NCI-H1436 treated with DMSO at 0.1 percent for 48 hours (cell line): ENCODE measurements around the gene CISTR.
"Not testable (repeated sequence)": the region's sequence is repeated elsewhere in the genome, so short reads cannot be mapped to it uniquely, and the experiment has no call there.

ENCODE experiments used
- DNase-seq: peaks from one replicate; lab custom pipeline; 2025; lab: John Stamatoyannopoulos, UW

CISTR gene

GRCh38 chr12:53751336-53752191, at the start of gene CISTR:
Gene CISTR (minus strand): TSS chr12:53751979.
- DNase-seq = no peak

DNA sequence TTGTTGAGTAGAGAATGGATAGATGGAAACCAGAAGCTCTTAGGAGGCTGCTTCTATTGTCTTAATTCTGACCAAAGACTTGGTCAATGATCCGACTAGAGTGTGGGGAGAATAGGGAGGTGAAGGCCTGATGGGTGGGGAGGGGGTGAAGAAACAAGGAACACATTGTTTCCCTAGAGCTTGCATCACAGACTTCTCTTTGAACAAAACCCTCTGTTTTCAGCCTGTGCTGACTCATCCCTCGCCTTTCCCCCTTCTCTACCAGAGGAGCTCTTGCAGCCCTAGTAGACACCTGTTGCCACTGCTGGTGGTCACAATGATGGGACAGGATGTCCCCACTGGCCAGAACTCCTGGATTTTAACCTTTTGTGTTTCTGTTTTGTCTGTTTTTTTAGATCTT, 46.8 kb upstream of the CISTR start:
- no peak for DNase-seq

GRCh38 chr12:53795927-53796326, 44.1 kb upstream of the CISTR start:
- no peak for DNase-seq

GRCh38 chr12:53793221-53793620, 41.4 kb upstream of the CISTR start:
- DNase-seq = no peak

- no peak for DNase-seq
Measured at GRCh38 chr12:53791735-53792326, 40.1 kb upstream of the CISTR start.

- DNase-seq = no peak
Measured at GRCh38 chr12:53789570-53789969, 37.8 kb upstream of the CISTR start.

DNA sequence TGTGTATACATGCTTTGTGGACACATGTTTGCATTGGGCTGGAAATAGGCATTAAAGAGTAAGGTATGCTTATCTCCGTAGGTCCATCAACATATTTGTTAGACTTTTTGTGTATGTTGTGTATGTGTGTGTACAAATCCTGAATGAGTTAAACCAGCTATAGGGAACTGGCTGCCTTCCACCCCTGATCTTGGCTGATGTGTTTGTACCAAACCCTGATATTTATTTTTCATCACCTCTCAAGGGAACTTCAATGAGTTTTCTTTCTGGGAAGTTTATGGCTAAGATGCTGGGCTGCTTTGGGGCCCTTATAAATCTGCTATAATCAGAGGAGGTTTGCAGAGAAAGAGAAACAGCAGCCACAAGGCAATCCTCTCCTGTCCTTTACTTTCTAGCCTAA, 37.1 kb upstream of the CISTR start:
- DNase-seq = no peak

DNA sequence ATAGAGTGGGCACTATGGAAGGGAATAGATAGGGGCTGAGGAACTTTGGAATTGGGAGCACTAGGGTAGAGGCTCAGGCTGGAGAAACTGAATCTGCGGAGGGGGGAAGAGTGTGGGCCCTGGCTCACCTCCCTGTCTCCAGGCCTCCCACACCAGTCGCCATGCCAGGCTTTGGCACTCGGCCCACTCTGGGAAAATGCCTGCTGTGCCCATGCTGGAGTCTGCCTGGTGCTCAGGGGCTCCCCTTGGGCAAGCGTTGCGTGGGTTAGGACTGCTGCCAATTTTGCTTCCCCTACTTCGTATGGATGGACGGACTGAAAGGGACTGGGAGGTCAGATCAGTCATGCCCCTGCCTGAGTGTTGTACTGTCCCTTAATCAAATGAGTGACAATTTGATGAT, 34.6 kb upstream of the CISTR start:
- DNase-seq = no peak

GRCh38 chr12:53785161-53785560, 33.4 kb upstream of the CISTR start:
- DNase-seq = no peak

- DNase-seq = no peak
Measured at GRCh38 chr12:53782093-53782703, 30.4 kb upstream of the CISTR start.

DNA sequence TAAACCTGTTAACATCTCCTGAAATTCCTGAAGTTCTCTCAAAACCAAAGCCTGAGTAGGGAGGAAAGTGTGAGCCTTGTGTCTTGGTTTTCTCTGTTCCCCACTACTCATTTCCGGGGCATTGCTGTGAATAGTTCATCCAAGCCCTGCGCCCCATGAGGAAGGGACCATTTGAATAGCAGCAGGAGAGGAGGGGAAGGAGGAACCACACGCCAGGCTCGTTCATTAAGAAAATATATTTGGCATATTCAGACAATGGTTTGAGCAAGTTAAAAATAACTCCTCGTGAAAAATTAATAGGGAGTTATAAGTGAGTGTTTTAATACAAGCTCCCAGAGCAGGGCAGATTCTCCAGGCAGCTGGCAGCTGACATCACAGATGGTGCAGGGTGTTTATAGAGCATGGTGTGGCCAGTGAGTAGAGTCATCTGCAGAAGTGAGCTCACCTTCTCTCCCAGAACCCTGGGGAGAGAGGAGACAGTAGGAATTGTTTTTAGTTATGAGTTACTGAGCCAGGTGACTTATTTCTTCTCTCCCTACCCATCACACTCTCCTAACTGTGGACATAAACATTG, 29.5 kb upstream of the CISTR start:
- DNase-seq = no peak

DNA sequence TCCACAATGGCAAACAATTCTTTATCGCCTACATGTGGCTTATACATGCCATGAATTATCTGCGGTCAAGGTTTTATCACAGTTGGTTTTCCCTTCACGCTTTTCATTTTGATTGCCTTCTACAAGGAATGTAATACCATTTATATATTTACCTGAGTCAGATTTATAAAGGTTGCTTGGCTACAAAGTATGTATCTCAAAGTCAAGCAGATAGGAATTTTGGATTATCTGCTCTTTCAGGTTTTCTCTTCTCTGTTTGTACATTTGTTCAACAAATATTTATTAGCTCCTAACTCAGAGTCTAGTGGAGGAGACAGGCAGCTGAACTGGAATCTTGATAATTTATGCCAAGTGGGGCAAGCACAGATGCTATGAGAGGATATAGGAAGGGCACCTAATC, 28.5 kb upstream of the CISTR start:
- no peak for DNase-seq

DNA sequence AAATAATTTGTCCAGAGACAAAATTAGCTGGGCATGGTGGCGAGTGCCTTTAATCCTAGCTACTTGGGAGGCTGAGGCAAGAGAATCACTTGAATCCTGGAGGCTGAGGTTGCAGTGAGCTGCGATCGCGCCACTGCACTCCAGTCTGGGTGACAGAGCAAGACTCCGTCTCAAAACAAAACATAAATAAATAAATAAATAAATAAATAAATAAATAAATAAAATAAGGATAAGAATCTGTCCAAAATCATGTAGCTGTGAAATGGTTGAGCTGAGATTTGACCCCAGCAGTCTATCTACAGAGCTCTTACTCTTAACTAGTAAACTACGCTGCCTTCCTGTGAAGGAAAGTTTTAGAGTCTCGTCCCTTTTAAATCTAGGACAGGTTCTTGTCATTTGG, 27.9 kb upstream of the CISTR start:
- DNase-seq = not testable (repeated sequence)

- DNase-seq = no peak
Measured at GRCh38 chr12:53777936-53778644, 26.3 kb upstream of the CISTR start.

GRCh38 chr12:53777412-53777811, 25.6 kb upstream of the CISTR start:
- no peak for DNase-seq

- no peak for DNase-seq
Measured at GRCh38 chr12:53776872-53777271, 25.1 kb upstream of the CISTR start.

- DNase-seq = no peak
Measured at GRCh38 chr12:53775478-53776145, 23.8 kb upstream of the CISTR start.

- DNase-seq = no peak
Measured at GRCh38 chr12:53770281-53770680, 18.5 kb upstream of the CISTR start.

DNA sequence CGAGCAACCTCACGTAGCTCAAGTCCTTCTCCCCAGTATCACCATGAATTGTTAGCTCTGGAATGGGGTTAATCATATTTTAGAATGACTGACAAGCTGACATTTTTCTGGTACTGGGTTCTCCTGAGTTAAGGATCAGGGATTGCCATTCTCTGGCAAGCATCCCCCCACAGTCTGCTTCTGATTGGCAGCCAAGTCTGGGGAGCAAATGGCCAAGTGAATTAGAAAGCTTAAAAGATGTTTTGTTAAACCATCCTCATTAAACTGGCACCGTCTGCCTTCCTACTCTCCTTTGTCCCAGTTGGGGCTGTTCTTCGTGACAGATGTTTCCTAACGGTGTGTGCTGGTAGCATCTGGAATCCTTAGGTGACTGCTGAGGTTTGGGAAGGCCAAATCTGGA, 17.2 kb upstream of the CISTR start:
- DNase-seq = no peak

- no peak for DNase-seq
Measured at GRCh38 chr12:53766881-53767280, 15.1 kb upstream of the CISTR start.

DNA sequence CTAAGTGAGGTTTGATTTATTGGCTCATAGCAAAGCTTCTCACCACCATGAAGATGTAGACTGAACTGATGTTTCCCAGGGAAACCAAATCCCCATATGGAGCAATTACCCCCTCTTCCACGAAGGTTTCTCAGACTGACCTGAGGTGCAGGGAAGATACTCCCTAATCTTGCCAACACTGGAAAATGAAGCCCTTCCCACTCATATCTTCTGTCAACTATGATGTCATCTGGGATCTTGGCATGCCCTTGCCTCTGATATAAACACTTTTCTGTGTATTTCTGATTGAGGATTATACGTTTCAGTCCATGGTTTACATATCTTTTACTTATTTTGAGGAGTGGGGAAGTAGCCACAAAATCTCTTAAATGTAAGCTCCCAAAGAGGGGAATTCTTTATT, 14.1 kb upstream of the CISTR start:
- no peak for DNase-seq

DNA sequence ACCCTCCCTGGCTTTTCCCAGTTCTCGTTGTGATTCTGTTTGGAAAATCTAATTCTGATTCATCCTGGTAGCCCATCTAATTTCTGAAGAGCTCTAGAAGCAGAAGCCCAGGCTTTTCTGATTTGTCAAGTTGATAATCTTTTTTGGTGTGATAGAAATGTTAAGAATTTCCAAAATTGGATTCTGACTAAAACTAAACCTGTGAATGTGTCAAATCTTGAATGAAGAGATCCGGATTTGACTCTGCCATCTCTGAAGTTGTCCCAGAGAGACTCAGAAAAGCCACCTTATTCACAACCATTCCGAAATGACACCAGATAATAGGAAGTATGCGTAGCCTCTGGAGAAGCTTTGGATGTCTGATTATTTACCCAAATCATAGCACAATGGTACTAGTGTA, 12.8 kb upstream of the CISTR start:
- DNase-seq = no peak
